BJ (cell line): ENCODE results near the gene RPP14. TPM values are rescaled to one million over a fixed set of nuclear protein-coding genes. Genes with fewer than 3 reads are reported as not detected.

Source experiments
- CTCF ChIA-PET: fragments of 350-600 bp; formaldehyde crosslinking; extraction: SDS; loops from one replicate; lab custom pipeline; 2021; ENCODE audit warnings: antibody characterized with exemption, inconsistent platforms; lab: Yijun Ruan, JAX
- POLR2A ChIA-PET: fragments of 300-600 bp; sonication (Branson Sonifier 250); formaldehyde crosslinking; extraction: SDS; loops from one replicate; lab custom pipeline; 2021; ENCODE audit warnings: antibody characterized with exemption; lab: Charles Lee
- DNase-seq: peaks from one replicate; pipeline ENCODE4 v3.0.0-alpha.2; 2011; ENCODE audit warnings: low read depth
- H3K27me3 ChIP-seq: 2 replicates; pipeline ENCODE4 v1.6.0; 2011; ENCODE audit warnings: low read length; ENCODE audit not compliant: control insufficient read depth, insufficient read depth
- H3K36me3 ChIP-seq: 2 replicates; pipeline ENCODE4 v1.5.1; 2011; ENCODE audit warnings: low read length; ENCODE audit not compliant: control insufficient read depth, insufficient read depth
- H3K4me3 ChIP-seq: 2 replicates; pipeline ENCODE4 v1.5.1; 2011; ENCODE audit warnings: low read depth, mild to moderate bottlenecking, control low read depth, low read length
- polyA plus RNA-seq: library from polyadenylated mRNA; depleted of rRNA; stranded (reverse); fragments of >200 nt; gene quantifications from 2 replicates; pipeline ENCODE4 v1.2.3, GENCODE V29; 2011; rRNA removed
- small RNA-seq: library from RNA; depleted of rRNA; stranded (forward); fragments of <200 nt; gene quantifications from one replicate; pipeline ENCODE3, GENCODE V24; 2012; ENCODE audit warnings: low replicate concordance, low read depth; ENCODE audit not compliant: insufficient read length
- TF ChIP-seq, protein P1 (sequence below): IDR thresholded peaks from 2 replicates; pipeline ENCODE4 v1.5.1; 2011; ENCODE audit warnings: low read depth, mild to moderate bottlenecking, control low read depth, inconsistent platforms, low read length, moderate library complexity; ENCODE audit not compliant: insufficient read depth

The RPP14 gene
- polyA plus RNA-seq, 1 experiment, result 10.9 TPM

DNA sequence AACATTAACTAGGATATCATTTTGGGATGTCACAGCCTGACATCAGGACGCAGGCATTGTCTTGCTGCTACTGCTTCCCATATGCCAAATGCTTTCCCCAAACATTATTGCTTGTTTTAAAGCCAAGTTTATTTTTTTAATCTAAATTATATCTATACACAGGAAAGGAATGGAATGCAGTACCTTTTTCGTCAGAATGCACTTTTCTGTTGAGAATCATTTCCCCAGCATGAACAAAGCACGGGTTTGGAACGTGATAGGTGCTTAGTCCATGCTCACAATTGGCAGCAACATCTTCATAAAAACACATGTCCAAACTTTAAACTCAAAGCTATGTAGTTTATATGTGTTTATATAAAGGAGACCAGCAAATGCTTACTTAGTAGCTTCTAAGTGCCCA, 52.8 kb downstream of the RPP14 start:
- Histone ChIP-seq H3K36me3 (no peaks in the 10 kb centered on the region), H3K4me3 (no peak overlapping the region), H3K27me3 (no peaks in the 10 kb centered on the region)
- TF ChIP-seq, protein P1, sequence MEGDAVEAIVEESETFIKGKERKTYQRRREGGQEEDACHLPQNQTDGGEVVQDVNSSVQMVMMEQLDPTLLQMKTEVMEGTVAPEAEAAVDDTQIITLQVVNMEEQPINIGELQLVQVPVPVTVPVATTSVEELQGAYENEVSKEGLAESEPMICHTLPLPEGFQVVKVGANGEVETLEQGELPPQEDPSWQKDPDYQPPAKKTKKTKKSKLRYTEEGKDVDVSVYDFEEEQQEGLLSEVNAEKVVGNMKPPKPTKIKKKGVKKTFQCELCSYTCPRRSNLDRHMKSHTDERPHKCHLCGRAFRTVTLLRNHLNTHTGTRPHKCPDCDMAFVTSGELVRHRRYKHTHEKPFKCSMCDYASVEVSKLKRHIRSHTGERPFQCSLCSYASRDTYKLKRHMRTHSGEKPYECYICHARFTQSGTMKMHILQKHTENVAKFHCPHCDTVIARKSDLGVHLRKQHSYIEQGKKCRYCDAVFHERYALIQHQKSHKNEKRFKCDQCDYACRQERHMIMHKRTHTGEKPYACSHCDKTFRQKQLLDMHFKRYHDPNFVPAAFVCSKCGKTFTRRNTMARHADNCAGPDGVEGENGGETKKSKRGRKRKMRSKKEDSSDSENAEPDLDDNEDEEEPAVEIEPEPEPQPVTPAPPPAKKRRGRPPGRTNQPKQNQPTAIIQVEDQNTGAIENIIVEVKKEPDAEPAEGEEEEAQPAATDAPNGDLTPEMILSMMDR, result no peak
- CTCF ChIA-PET, result interaction anchor here (0.6 kb wide), 1 partner anchor 34 kb away, joined by 4 read pairs; no protein-coding TSS in a partner anchor
- DNase-seq, result no peak
- POLR2A ChIA-PET, result no interaction called here

DNA sequence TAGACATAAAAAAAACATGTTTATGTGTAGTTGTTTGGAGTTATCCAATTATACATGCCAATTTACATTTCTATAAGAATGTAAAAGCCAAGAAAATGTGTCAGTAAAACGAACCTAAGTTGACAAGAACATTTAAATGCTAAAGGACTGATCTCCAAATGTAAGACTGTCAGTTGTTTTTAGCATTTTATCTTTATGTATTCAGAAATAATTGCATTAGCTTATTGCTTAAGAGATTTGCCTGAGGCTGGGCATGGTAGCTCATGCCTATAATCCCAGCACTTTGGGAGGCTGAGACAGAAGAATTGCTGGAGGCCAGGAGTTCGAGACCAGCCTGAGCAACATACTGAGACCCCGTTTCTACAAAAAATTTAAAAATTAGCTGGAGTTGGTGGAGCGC, 53.6 kb downstream of the RPP14 start:
- Histone ChIP-seq H3K4me3 (no peak overlapping the region), H3K27me3 (no peaks in the 10 kb centered on the region), H3K36me3 (no peaks in the 10 kb centered on the region)
- POLR2A ChIA-PET, result no interaction called here
- CTCF ChIA-PET, result interaction anchor here (0.6 kb wide), 1 partner anchor 33 kb away, joined by 4 read pairs; no protein-coding TSS in a partner anchor
- TF ChIP-seq, protein P1, result no peak
- no peak for DNase-seq

DNA sequence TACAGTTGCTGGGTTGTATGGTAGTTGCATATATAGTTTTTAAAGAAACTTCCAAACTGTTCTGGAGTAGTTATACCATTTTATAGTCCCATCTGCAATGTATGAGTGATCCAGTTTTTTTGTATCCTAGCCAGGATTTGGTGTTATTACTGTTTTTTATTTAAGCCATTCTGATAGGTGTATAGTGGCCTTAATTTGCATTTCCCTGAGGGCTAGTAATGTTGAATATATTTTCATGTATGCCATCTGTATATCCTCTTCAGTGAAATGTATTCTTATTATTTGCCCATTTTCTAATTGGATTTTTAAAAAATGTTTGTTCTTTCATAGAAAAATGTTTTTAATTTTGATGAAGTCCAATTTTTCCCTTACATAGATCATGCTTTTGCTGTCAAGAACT, 55.8 kb downstream of the RPP14 start:
- no peak for DNase-seq
- Histone ChIP-seq H3K4me3 (no peak overlapping the region), H3K27me3 (no peaks in the 10 kb centered on the region), H3K36me3 (no peaks in the 10 kb centered on the region)
- ChIA-PET POLR2A (no interaction called here), CTCF (interaction anchor here (1.3 kb wide), 1 partner anchor 12 kb away, joined by 4 read pairs; no protein-coding TSS in a partner anchor)
- TF ChIP-seq, protein P1, result no peak

DNA sequence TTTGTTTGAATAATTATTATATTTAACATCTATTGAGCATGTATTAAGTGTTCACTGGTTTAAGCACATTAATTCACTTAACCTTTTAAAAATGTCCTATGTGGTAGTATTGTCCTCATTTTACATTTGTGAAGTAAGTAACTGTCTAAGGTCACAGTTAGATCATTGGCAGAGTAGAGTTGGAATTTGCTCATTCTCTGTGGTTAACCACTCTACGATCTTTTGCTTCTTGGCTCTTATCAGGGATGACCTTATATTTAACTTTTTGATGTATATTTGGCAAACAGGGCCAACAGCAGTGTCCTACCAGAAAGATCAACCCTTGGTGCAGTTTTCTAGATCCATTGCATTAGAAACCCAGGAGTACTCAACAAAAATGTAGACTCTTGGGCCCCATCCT, 60.7 kb downstream of the RPP14 start:
- H3K36me3 ChIP-seq, result no peaks in the 10 kb centered on the region
- TF ChIP-seq, protein P1, result no peak
- no peak overlapping the region for H3K4me3 ChIP-seq
- ChIA-PET POLR2A (no interaction called here), CTCF (no interaction called here)
- DNase-seq, result no peak
- H3K27me3 ChIP-seq, result no peaks in the 10 kb centered on the region

DNA sequence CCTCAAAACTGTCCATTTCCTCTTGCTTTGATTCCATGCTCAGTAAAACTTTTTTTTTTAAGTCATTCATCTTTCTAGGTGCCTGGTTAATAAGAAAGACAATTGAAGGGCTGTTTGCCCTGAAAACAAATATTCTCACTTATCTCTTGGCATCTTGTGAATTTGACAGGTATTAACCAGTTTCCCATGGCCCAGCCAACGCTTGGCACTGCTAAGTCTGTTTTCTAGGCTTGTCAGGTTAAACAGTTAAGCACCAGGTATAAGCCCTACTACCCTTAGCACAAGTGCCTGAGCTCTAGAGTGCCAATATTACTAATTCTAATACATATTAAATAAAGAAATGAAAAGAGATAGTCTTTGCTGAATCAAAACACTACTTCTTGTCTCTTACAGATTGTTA, 63.0 kb downstream of the RPP14 start:
- ChIA-PET CTCF (interaction anchor here (0.6 to 1.6 kb wide), 2 partner anchors 25 to 60 kb away, joined by 4 read pairs; no protein-coding TSS in a partner anchor), POLR2A (no interaction called here)
- Histone ChIP-seq H3K4me3 (no peak overlapping the region), H3K27me3 (no peaks in the 10 kb centered on the region), H3K36me3 (no peaks in the 10 kb centered on the region; the same call in 1 of the 2 replicates)
- DNase-seq, result no peak
- TF ChIP-seq, protein P1, result no peak

Small RNA genes within 50 kb of the gene (small RNA-seq; reads per million reads assigned to genes)
- gene AC098479.1, result not detected

Other genes with a start within 250 kb of the RPP14 start
- not detected in 2 replicates for gene DNASE1L3, start 95.3 kb upstream of the RPP14 start, polyA plus RNA-seq
- gene ABHD6, start 68.5 kb upstream of the RPP14 start, polyA plus RNA-seq, result 7.3 and 9.2 TPM in 2 replicates
- 5.2 and 8.3 TPM in 2 replicates for gene HTD2, start 275 bp downstream of the RPP14 start, polyA plus RNA-seq
- gene PXK, start 26.6 kb downstream of the RPP14 start, polyA plus RNA-seq, result 36.4 and 38.9 TPM in 2 replicates
- 86.1 and 99.6 TPM in 2 replicates for gene PDHB, start 127.6 kb downstream of the RPP14 start, polyA plus RNA-seq
- gene KCTD6, start 185.9 kb downstream of the RPP14 start, polyA plus RNA-seq, result 5.1 and 9.4 TPM in 2 replicates
- gene ACOX2, start 230.9 kb downstream of the RPP14 start, polyA plus RNA-seq, result 32.3 and 39.6 TPM in 2 replicates